HG02938 (cell line): ENCODE data around the gene MECP2.

ENCODE experiments used
- ATAC-seq: cut with Tn5 transposase; IDR thresholded peaks from one replicate; pipeline ENCODE4 v1.9.1; 2021; ENCODE audit warnings: mild to moderate bottlenecking, moderate library complexity; ENCODE audit not compliant: unreplicated experiment

Gene MECP2

GRCh38 chrX:154064637-154065435 is 32.7 kb downstream of the MECP2 start:
- no peak for ATAC-seq

- no peak for ATAC-seq
Observed at GRCh38 chrX:154063234-154063633, 34.3 kb downstream of the MECP2 start.

GRCh38 chrX:154061801-154062200 is 35.7 kb downstream of the MECP2 start:
- no peak for ATAC-seq

GRCh38 chrX:154059729-154060245 is 37.7 kb downstream of the MECP2 start:
- ATAC-seq: no peak

DNA sequence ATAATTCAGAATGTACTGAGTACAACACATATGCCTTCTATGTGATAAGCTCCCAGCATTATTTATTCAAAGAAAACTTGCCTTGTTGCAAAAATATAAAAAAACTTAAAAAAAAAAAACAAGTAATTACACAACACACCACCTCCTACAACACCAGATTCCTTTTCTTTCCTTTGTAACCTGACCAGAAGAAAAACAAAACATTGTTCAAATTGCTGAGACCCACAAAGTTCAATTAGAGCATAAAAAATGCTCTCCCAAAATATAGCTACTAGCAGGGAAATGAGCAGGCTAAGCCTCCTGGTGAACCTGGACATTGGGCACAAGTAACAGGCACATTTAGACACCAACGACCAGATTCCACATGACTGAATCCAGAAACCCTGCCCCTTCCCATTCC is 38.3 kb downstream of the MECP2 start:
- ATAC-seq: no peak

DNA sequence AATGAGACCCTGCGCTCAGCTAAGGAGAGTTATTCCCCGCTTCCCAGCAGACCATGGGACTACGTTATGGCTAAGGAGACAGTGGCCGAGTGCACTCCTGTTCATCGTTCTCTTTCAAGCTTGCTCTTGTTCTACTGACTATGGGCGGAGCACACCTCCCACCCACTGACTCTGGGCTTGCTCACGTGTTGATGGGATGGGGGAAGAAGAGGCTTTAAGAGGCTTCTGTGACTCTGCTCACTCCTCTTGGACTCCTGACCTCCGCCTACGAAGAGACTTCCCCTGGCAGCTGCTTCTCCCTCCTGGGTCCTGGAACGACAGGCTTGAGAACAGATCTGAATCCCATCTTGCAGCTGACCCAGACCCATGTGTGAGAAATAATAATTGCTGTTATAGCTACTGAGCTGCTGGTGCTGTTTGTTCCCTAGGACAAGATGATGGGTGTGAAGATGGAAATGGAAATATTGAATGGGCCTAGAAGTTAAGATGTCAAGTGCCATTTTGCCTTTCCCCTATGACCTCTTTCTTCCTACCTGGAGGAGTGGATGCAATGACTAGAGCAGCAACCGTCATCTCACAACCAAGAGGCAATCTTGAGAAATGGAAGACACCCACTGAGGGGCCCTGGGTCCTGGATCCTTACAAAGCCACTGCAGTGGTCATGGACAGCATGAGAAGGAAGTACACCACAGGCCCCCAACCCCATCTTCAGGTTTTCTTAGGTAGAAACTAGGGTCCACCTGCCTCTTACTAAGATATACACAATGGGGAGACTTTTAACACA is 39.1 kb downstream of the MECP2 start:
- ATAC-seq: no peak

DNA sequence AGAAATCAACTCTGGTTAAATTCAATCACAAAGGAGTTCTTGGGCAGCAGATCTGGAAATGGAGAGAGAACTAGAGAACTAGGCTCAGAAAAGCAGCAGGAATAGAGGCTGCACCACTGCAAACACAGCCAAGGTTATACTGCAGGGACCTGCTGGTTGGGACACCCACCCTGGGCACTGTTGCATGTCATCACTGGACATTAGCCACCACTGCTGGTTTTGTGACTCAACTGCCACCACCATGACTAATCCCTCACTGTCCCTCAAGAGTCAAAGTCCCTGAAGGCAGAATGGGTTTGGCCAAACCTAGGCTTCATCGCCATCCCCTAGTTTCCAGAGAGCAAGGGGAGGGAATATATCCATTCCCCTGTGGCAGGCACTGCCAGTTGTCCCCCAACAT is 39.7 kb downstream of the MECP2 start:
- ATAC-seq: no peak

DNA sequence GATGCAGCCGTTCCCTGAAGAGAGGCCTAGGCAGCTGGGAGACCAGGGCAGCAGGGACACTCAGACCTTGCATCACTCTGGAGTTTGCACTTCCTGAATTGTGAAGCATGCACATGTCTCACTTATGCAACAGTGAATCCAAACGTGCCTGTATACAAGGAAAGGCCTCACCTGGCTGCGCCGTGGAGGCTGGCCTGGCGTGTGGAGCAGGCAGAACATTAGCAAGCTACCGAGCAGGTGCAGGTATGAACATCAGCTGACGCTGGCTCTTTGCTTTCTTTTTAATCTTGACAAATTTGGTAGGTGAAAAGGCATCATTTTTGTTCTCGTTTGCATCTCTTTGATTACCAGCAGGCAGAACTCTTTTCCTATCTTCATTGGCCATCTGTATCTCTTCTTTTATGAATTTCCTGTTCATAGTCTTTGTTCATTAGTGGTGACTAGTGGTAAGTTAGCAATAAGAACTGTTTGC is 40.7 kb downstream of the MECP2 start:
- ATAC-seq: no peak

GRCh38 chrX:154051201-154051810 is 46.2 kb downstream of the MECP2 start:
- ATAC-seq: no peak

GRCh38 chrX:154050113-154050495 is 47.4 kb downstream of the MECP2 start:
- no peak for ATAC-seq

- no peak for ATAC-seq
Observed at GRCh38 chrX:154049209-154050112, 48.1 kb downstream of the MECP2 start.

DNA sequence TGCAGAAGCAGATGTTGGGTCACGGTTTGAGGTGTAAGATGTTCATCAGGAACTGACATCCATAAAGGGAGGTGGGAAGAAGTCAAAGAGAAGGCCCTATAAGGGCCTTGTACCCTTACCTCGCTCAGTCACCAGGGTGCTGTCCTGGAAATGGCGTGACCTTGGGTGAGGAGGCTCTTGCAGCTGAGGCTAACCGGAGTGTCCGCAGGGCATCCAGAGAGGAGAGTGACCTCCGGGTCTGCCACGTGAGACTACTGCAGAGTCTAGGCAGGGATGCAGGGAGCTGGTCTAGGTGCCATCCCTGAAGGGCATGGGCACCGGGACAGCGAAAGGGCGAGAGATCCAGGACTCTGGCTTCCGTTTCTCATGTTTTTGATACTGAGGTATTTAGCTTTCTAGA is 49.1 kb downstream of the MECP2 start:
- no peak for ATAC-seq

DNA sequence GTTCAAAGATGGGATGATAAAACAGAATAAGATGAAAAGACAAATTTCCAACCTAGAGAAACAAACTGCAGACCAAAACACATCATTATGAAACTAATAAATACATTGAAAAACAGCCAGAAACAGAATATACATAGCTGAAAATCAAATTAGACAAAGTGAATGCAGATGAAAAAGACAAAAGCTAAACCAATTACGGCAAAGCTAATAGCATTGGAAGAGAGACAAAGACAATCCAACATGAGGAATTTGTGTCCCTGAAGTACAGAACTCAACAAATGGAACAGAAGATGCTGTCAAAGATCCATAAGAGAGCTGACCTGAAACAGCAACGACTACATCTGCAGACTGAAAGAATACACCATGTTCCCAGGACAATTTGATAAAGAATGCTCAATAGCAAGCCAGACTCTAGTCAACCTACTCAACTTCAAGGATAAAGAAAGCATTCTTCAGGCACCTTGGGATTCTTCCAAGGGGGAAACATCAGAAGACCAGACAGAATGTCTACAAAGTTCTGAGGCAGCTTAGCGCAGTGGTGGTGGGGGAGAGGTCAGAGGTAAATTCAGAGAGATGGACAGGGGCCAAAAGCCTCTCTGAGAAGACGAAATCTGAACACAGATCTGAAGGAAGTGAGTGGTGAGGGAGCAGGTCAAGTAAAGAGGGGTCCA is 50.4 kb downstream of the MECP2 start:
- ATAC-seq: no peak

GRCh38 chrX:154046031-154046781 is 51.3 kb downstream of the MECP2 start:
- ATAC-seq: no peak

DNA sequence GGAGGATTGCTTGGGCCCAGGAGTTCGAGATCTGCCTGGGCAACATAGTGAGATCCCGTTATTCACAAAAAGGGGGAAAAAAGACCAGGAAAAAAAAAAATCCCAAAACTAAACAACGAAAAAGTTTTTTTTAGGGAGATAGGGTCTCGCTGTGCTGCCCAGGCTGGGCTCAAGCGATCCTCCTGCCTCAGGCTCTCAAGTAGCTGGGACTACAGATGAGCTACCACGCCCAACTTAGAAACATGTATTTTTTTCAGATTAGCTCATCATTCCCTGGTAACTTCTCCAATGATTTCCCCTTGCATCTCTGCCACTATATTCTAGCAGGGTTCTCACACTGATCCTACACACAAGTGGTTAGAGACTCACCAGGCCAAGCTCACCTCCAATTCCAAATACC is 53.4 kb downstream of the MECP2 start:
- no peak for ATAC-seq

GRCh38 chrX:154043003-154043763 is 54.3 kb downstream of the MECP2 start:
- ATAC-seq: no peak

GRCh38 chrX:154040863-154041262 is 56.7 kb downstream of the MECP2 start:
- no peak for ATAC-seq

GRCh38 chrX:154040307-154040756 is 57.2 kb downstream of the MECP2 start:
- ATAC-seq: no peak
